Epithelial cell of esophagus (primary cell): Measurements from ENCODE around the gene WASL.
A peak's percentile ranks its signal among the peaks of the same experiment; 100 is the strongest.
"Not testable (repeated sequence)": the region's sequence is repeated elsewhere in the genome, so short reads cannot be mapped to it uniquely, and the experiment has no call there.

Source experiments
- DNase-seq: peaks from one replicate; pipeline ENCODE4 v3.0.0; 2010; ENCODE audit warnings: low read depth
- H3K4me3 ChIP-seq: 2 replicates; pipeline ENCODE4 v1.5.1; 2011; ENCODE audit warnings: mild to moderate bottlenecking, low read length, control low read depth
- CTCF ChIP-seq: IDR thresholded peaks from 2 replicates; pipeline ENCODE4 v1.5.1; 2011; ENCODE audit warnings: low read depth, mild to moderate bottlenecking, low read length, control low read depth, inconsistent platforms; ENCODE audit not compliant: insufficient read depth; ENCODE audit errors: missing control alignments

Gene WASL

GRCh38 chr7:123782071-123782798, 33.4 kb upstream of the WASL start:
- no peak for DNase-seq
- H3K4me3 ChIP-seq = no peak overlapping the region
- no peak for TF ChIP-seq CTCF

- not testable (repeated sequence) for H3K4me3 ChIP-seq, DNase-seq
Measured at GRCh38 chr7:123780472-123780871, 31.7 kb upstream of the WASL start.

- no peak for DNase-seq
- TF ChIP-seq CTCF = no peak
- H3K4me3 ChIP-seq = no peak overlapping the region
Measured at GRCh38 chr7:123774496-123774895, 25.7 kb upstream of the WASL start.

GRCh38 chr7:123773481-123773880, 24.7 kb upstream of the WASL start:
- no peak for TF ChIP-seq CTCF
- H3K4me3 ChIP-seq = no peak overlapping the region
- peak; percentile 80 for DNase-seq

- TF ChIP-seq CTCF = no peak
Measured at GRCh38 chr7:123772652-123773051, 23.8 kb upstream of the WASL start.

GRCh38 chr7:123771846-123772245, 23.0 kb upstream of the WASL start:
- DNase-seq = no peak
- no peak for TF ChIP-seq CTCF
- H3K4me3 ChIP-seq = no peak overlapping the region

More at GRCh38 chr7:123772652-123773051, 23.8 kb upstream of the WASL start:
- no peak overlapping the region for H3K4me3 ChIP-seq
- DNase-seq = no peak

GRCh38 chr7:123771256-123771655, 22.5 kb upstream of the WASL start:
- no peak overlapping the region for H3K4me3 ChIP-seq
- peak; percentile 23 for TF ChIP-seq CTCF
- no peak for DNase-seq
